Keratinocyte (primary cell): ENCODE results near the gene FNDC3B. TPM values are rescaled to one million over a fixed set of nuclear protein-coding genes. Genes with fewer than 3 reads are reported as not detected.

Source experiments
- DNase-seq: peaks from one replicate; pipeline ENCODE4 v3.0.0-alpha.2; 2011; ENCODE audit warnings: low read depth, missing footprints, low spot score
- FAIRE-seq: peaks from 2 replicates; lab custom pipeline; 2011; peaks lifted over from hg19 to GRCh38; lab: Jason Lieb, UNC
- H2AFZ ChIP-seq: 2 replicates; pipeline ENCODE4 v1.6.0; 2012; ENCODE audit warnings: low read length, control low read depth, inconsistent platforms; ENCODE audit not compliant: control insufficient read depth
- H3K27ac ChIP-seq: 2 replicates; pipeline ENCODE4 v1.5.1; 2011; ENCODE audit warnings: low read length; ENCODE audit not compliant: control insufficient read depth, insufficient read depth
- H3K27me3 ChIP-seq: 3 replicates; pipeline ENCODE4 v1.6.0; 2011; ENCODE audit warnings: low read length; ENCODE audit not compliant: control insufficient read depth, insufficient read depth; ENCODE audit errors: extremely low read depth
- H3K36me3 ChIP-seq, 2 experiments: 2 replicates in 1 of 2; 3 replicates in 1 of 2; pipeline ENCODE4 v1.5.1; 2011; ENCODE audit warnings: low read length in 2 of 2, mild to moderate bottlenecking in 1 of 2; ENCODE audit not compliant: control insufficient read depth in 2 of 2, insufficient read depth in 2 of 2; ENCODE audit errors: extremely low read depth in 1 of 2
- H3K4me1 ChIP-seq: 3 replicates; pipeline ENCODE4 v1.5.1; 2011; ENCODE audit warnings: low read length; ENCODE audit not compliant: control insufficient read depth, insufficient read depth; ENCODE audit errors: extremely low read depth
- H3K4me2 ChIP-seq: 3 replicates; pipeline ENCODE4 v1.6.0; 2011; ENCODE audit warnings: low read depth, low read length; ENCODE audit not compliant: control insufficient read depth, insufficient read depth; ENCODE audit errors: extremely low read depth
- H3K4me3 ChIP-seq, 3 experiments: fragments of 200-600 bp in 1 of 3; sonication (generic) in 1 of 3; 2 replicates in 2 of 3; 3 replicates in 1 of 3; pipeline ENCODE4 v1.5.1; 2011 to 2016; ENCODE audit warnings: low read length in 3 of 3, mild to moderate bottlenecking in 3 of 3, control low read depth in 2 of 3, inconsistent platforms in 1 of 3, low read depth in 1 of 3, mixed read lengths in 1 of 3, mixed run types in 1 of 3, moderate library complexity in 1 of 3; ENCODE audit not compliant: control insufficient read depth in 2 of 3, insufficient read depth in 2 of 3; ENCODE audit errors: extremely low read depth in 1 of 3
- H3K79me2 ChIP-seq: 2 replicates; pipeline ENCODE4 v1.6.0; 2012; ENCODE audit warnings: low read length; ENCODE audit not compliant: control insufficient read depth, insufficient read depth
- H3K9ac ChIP-seq: 3 replicates; pipeline ENCODE4 v1.6.0; 2011; ENCODE audit warnings: low read length; ENCODE audit not compliant: control insufficient read depth, insufficient read depth; ENCODE audit errors: extremely low read depth
- H3K9me1 ChIP-seq: 3 replicates; pipeline ENCODE4 v1.6.0; 2011; ENCODE audit warnings: low read length; ENCODE audit not compliant: control insufficient read depth, insufficient read depth; ENCODE audit errors: extremely low read depth
- H3K9me3 ChIP-seq: 2 replicates; pipeline ENCODE4 v1.5.1; 2012; ENCODE audit warnings: low read depth, low read length; ENCODE audit not compliant: control insufficient read depth
- H4K20me1 ChIP-seq: 3 replicates; pipeline ENCODE4 v1.6.0; 2011; ENCODE audit warnings: low read length; ENCODE audit not compliant: control insufficient read depth, insufficient read depth; ENCODE audit errors: extremely low read depth
- CTCF ChIP-seq, 3 experiments: IDR thresholded peaks in 1 of 3; conservative IDR thresholded peaks in 1 of 3; optimal IDR thresholded peaks in 1 of 3; 2 replicates in 2 of 3; 3 replicates in 1 of 3; pipeline versions ENCODE3 to v1.5.1; 2011; ENCODE audit warnings: low read length in 3 of 3, mild to moderate bottlenecking in 3 of 3, moderate library complexity in 2 of 3, control low read depth in 1 of 3, inconsistent platforms in 1 of 3; ENCODE audit not compliant: insufficient read depth in 2 of 3; ENCODE audit errors: extremely low read depth in 1 of 3
- EZH2 ChIP-seq: IDR thresholded peaks from one replicate; pipeline ENCODE4 v1.6.1; 2012; ENCODE audit warnings: inconsistent platforms, mild to moderate bottlenecking, low read length, moderate library complexity
- dilution Hi-C: fragments of 300-500 bp; cut with MboI; formaldehyde crosslinking; loops from one replicate; pipeline ENCODE4 v1.7.0; 2020; ENCODE audit warnings: low sequenced_read_pairs; ENCODE audit not compliant: extremely low pct_ligation_motif_present
- polyA plus RNA-seq, 5 experiments: library from polyadenylated mRNA; depleted of rRNA in 3 of 5; stranded (reverse) in 3 of 5; stranded (forward) in 1 of 5; unstranded in 1 of 5; fragments of >200 nt; gene quantifications; 1 replicate in 1 of 5; 2 replicates in 3 of 5; 3 replicates in 1 of 5; pipeline versions ENCODE4 v1.2.1 to v1.2.3, GENCODE V29; 2011 to 2012; ENCODE audit warnings: missing spikeins in 2 of 5, low read depth in 1 of 5, low replicate concordance in 1 of 5

FNDC3B gene
- polyA plus RNA-seq, 1 donor (not counting 4 experiments of a cell fraction or from before 2014, with no cell fraction given) = 31.4 TPM

- Histone ChIP-seq H3K9me1 (no peaks in the 10 kb centered on the region), H2AFZ (no peak overlapping the region), H3K9me3 (no peaks in the 10 kb centered on the region), H3K4me1 (no peaks in the 10 kb centered on the region), H3K27me3 (no peaks in the 10 kb centered on the region), H4K20me1 (no peaks in the 10 kb centered on the region), H3K79me2 (no peaks in the 10 kb centered on the region), H3K36me3 (peaks cover 5 to 6% of the 10 kb centered on the region in 2 experiments), H3K9ac (no peak overlapping the region), H3K4me3 (no peak overlapping the region), H3K4me2 (no peak overlapping the region), H3K27ac (no peak overlapping the region)
- no peak for DNase-seq
- dilution Hi-C loops = no loop called here
- TF ChIP-seq CTCF (optimal IDR thresholded peaks at IDR 0.05 in 1 of 3, IDR thresholded peaks at IDR 0.05 in 1 of 3, conservative IDR thresholded peaks at IDR 0.05 in 1 of 3; ENCODE audit: extremely low read depth in 1 of 3, insufficient read depth in 2 of 3, low read length in 3 of 3) = no peak
- no peak for TF ChIP-seq EZH2
- FAIRE-seq = no peak
Observed at GRCh38 chr3:172398484-172398883, 359.1 kb downstream of the FNDC3B start.

GRCh38 chr3:172402090-172402489 is 362.7 kb downstream of the FNDC3B start:
- Histone ChIP-seq H3K9ac (no peak overlapping the region), H3K36me3 (peaks cover 4 to 5% of the 10 kb centered on the region in 2 experiments), H3K4me1 (no peaks in the 10 kb centered on the region), H2AFZ (no peak overlapping the region), H3K27me3 (no peaks in the 10 kb centered on the region), H3K79me2 (no peaks in the 10 kb centered on the region), H3K9me3 (no peaks in the 10 kb centered on the region), H3K9me1 (no peaks in the 10 kb centered on the region), H4K20me1 (no peaks in the 10 kb centered on the region), H3K4me3 (no peak overlapping the region), H3K4me2 (no peak overlapping the region), H3K27ac (no peak overlapping the region)
- no peak for DNase-seq
- TF ChIP-seq CTCF (optimal IDR thresholded peaks at IDR 0.05 in 1 of 3, IDR thresholded peaks at IDR 0.05 in 1 of 3, conservative IDR thresholded peaks at IDR 0.05 in 1 of 3; ENCODE audit: extremely low read depth in 1 of 3, insufficient read depth in 2 of 3, low read length in 3 of 3) (no peak), EZH2 (no peak)
- dilution Hi-C loops = no loop called here
- FAIRE-seq = no peak
